CD4-positive, alpha-beta T cell (primary cell): ENCODE results near the gene DLEC1. TPM values are rescaled to one million over a fixed set of nuclear protein-coding genes. Genes with fewer than 3 reads are reported as not detected.

Source experiments
- ATAC-seq: fragments of 200-7000 bp; cut with Tn5 transposase; one replicate; pipeline ENCODE4 v1.10.0; 2022; ENCODE audit warnings: mild to moderate bottlenecking; ENCODE audit not compliant: poor library complexity
- CTCF ChIA-PET: fragments of 350-600 bp; sonication (Branson Sonifier 250); formaldehyde crosslinking; loops from one replicate; lab custom pipeline; 2021; ENCODE audit warnings: antibody characterized with exemption, inconsistent platforms; lab: Charles Lee
- POLR2A ChIA-PET: fragments of 350-600 bp; sonication (Branson Sonifier 250); formaldehyde crosslinking; loops from one replicate; lab custom pipeline; 2021; ENCODE audit warnings: antibody characterized with exemption, inconsistent platforms; lab: Charles Lee
- DNase-seq, 14 experiments: peaks; one replicate each; pipeline ENCODE4 v3.0.0-alpha.2; 2013 to 2020; ENCODE audit warnings: mixed read lengths in 2 of 14
- H3K27ac ChIP-seq, 2 donors: one replicate each; pipeline versions ENCODE4 v1.5.1 to v1.7.0; 2013; ENCODE audit warnings: low read length in 2 of 2, low read depth in 1 of 2, mild to moderate bottlenecking in 1 of 2
- H3K27me3 ChIP-seq, 2 experiments: 1 replicate in 1 of 2; 2 replicates in 1 of 2; pipeline versions ENCODE4 v1.6.1 to v1.7.0; 2013; ENCODE audit warnings: low read length in 2 of 2, control low read depth in 1 of 2, mild to moderate bottlenecking in 1 of 2, moderate library complexity in 1 of 2; ENCODE audit not compliant: insufficient read depth in 2 of 2, control insufficient read depth in 1 of 2
- H3K36me3 ChIP-seq: one replicate; pipeline ENCODE4 v1.6.1; 2013; ENCODE audit warnings: low read length, control low read depth; ENCODE audit not compliant: insufficient read depth
- H3K4me1 ChIP-seq: one replicate; pipeline ENCODE4 v1.6.1; 2013; ENCODE audit warnings: low read length, control low read depth; ENCODE audit not compliant: insufficient read depth
- H3K4me3 ChIP-seq: one replicate; pipeline ENCODE4 v1.5.1; 2013; ENCODE audit warnings: mild to moderate bottlenecking, low read length, moderate library complexity
- H3K9me3 ChIP-seq, 2 experiments: 1 replicate in 1 of 2; 2 replicates in 1 of 2; pipeline versions ENCODE4 v1.6.1 to v1.7.0; 2013; ENCODE audit warnings: low read length in 2 of 2, mild to moderate bottlenecking in 2 of 2, control low read depth in 1 of 2, moderate library complexity in 1 of 2; ENCODE audit not compliant: control insufficient read depth in 1 of 2, insufficient read depth in 1 of 2
- H3K27ac Mint-ChIP-seq: one replicate; pipeline ENCODE4 v1.8.0; 2020; ENCODE audit warnings: mixed read lengths
- H3K27me3 Mint-ChIP-seq: one replicate; pipeline ENCODE4 v1.8.0; 2021; ENCODE audit warnings: mixed read lengths
- H3K36me3 Mint-ChIP-seq: one replicate; pipeline ENCODE4 v1.8.0; 2021; ENCODE audit warnings: low read depth, mixed read lengths
- H3K4me1 Mint-ChIP-seq: one replicate; pipeline ENCODE4 v1.8.0; 2021; ENCODE audit warnings: low read depth, mixed read lengths
- H3K4me3 Mint-ChIP-seq: one replicate; pipeline ENCODE4 v1.8.0; 2020; ENCODE audit warnings: mild to moderate bottlenecking, mixed read lengths
- H3K9me3 Mint-ChIP-seq: one replicate; pipeline ENCODE4 v1.8.0; 2020; ENCODE audit warnings: mixed read lengths
- intact Hi-C, 2 experiments: fragments of 100-400 bp; cut with DNase I in 1 of 2; cut with micrococcal nuclease in 1 of 2; formaldehyde crosslinking; loops; one replicate each; pipeline versions ENCODE4 v1.15.1 to v1.9.0; 2023 to 2025; cut with DNase I, micrococcal nuclease
- total RNA-seq, 174 experiments: library from RNA in 2 of 174; stranded (reverse) in 2 of 174; gene quantifications; one replicate each; pipeline ENCODE4 v1.2.3 and lab custom pipeline; 2021 to 2026
- TF ChIP-seq, protein P1 (sequence below): fragments of 200-600 bp; IDR thresholded peaks from one replicate; pipeline ENCODE4 v1.8.0; 2022; ENCODE audit warnings: antibody characterized with exemption, mild to moderate bottlenecking

Gene DLEC1
- total RNA-seq, 2 experiments from 2014 or later: 4.4 to 5.1 TPM

DNA sequence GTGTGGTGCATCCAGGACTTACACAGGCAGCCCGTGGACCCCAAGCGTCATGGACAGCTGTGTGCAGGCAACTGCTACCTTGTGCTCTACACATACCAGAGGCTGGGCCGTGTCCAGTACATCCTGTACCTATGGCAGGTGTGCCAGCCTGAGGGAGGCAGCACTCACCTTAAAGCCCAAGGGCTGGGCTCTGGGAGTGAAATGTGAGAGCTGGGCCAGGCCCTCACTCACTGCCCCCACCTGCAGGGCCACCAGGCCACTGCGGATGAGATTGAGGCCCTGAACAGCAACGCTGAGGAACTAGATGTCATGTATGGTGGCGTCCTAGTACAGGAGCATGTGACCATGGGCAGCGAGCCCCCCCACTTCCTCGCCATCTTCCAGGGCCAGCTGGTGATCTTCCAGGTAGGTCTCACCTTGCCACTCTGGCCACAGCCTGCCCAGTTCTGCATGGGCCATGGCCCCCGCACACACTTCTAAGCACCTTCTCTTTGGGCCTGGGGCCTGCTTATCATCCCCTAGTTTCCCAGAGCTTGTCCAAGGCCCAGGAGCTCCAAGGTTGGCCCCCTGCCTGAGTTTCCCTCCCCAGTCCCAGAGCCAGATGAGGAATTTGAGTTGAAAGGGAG lies 37.4 kb upstream of the DLEC1 start:
- Mint-ChIP-seq H3K4me3 (no peak overlapping the region), H3K9me3 (no peaks in the 10 kb centered on the region), H3K36me3 (peaks cover 51% of the 10 kb centered on the region), H3K27ac (no peak overlapping the region), H3K27me3 (no peaks in the 10 kb centered on the region), H3K4me1 (peaks cover 45% of the 10 kb centered on the region)
- POLR2A ChIA-PET: no interaction called here
- DNase-seq: peak in 1 of 14 experiments; percentile 22
- intact Hi-C loops: loop anchor here in 1 of 2 experiments (2.0 to 10.0 kb wide), 5 partner anchors 27 to 1383 kb away; partner anchors contain the start of genes OXSR1 and SLC25A38
- no peaks in the 10 kb centered on the region for H3K9me3 ChIP-seq
- H3K27ac ChIP-seq: no peak overlapping the region
- no peak overlapping the region for H3K4me3 ChIP-seq
- TF ChIP-seq, protein P1, sequence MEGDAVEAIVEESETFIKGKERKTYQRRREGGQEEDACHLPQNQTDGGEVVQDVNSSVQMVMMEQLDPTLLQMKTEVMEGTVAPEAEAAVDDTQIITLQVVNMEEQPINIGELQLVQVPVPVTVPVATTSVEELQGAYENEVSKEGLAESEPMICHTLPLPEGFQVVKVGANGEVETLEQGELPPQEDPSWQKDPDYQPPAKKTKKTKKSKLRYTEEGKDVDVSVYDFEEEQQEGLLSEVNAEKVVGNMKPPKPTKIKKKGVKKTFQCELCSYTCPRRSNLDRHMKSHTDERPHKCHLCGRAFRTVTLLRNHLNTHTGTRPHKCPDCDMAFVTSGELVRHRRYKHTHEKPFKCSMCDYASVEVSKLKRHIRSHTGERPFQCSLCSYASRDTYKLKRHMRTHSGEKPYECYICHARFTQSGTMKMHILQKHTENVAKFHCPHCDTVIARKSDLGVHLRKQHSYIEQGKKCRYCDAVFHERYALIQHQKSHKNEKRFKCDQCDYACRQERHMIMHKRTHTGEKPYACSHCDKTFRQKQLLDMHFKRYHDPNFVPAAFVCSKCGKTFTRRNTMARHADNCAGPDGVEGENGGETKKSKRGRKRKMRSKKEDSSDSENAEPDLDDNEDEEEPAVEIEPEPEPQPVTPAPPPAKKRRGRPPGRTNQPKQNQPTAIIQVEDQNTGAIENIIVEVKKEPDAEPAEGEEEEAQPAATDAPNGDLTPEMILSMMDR: no peak
- no peaks in the 10 kb centered on the region for H3K27me3 ChIP-seq
- peaks cover 56% of the 10 kb centered on the region for H3K4me1 ChIP-seq
- CTCF ChIA-PET: interaction anchor here (1.2 kb wide), 1 partner anchor 38 kb away, joined by 6 read pairs; the partner anchor contains the start of gene DLEC1
- ATAC-seq: no peak
- peaks cover 54% of the 10 kb centered on the region for H3K36me3 ChIP-seq

DNA sequence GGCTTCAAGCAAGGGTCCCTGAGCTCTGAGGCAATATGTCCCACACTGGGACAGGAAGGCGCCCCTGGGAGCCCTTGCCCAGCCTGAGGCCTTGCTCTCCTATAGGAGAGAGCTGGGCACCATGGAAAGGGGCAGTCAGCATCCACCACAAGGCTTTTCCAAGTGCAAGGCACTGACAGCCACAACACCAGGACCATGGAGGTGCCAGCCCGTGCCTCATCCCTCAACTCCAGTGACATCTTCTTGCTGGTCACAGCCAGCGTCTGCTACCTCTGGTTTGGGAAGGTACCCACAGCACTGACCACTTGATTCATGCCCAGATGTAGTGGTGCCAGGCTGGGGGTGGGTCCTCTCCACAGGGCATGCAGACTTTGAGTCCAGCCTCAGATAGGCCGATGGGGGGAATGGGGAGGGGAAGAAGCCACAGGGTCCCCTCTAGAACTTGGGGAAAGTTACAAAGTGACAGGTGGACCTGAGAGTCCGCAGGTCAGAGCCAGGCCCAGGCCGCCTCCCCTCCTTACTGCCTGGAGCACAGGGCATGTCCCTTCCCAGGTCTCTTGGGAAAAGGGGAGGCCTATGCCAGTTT lies 36.6 kb upstream of the DLEC1 start:
- no peak overlapping the region for H3K27ac ChIP-seq
- Mint-ChIP-seq H3K9me3 (no peaks in the 10 kb centered on the region), H3K4me3 (no peak overlapping the region), H3K4me1 (peaks cover 39% of the 10 kb centered on the region), H3K27ac (no peak overlapping the region), H3K36me3 (peaks cover 48% of the 10 kb centered on the region), H3K27me3 (no peaks in the 10 kb centered on the region)
- ChIA-PET CTCF (interaction anchor here (1.2 kb wide), 1 partner anchor 37 kb away, joined by 6 read pairs; the partner anchor contains the start of gene DLEC1), POLR2A (no interaction called here)
- TF ChIP-seq, protein P1: no peak
- peaks cover 47% of the 10 kb centered on the region for H3K4me1 ChIP-seq
- no peaks in the 10 kb centered on the region for H3K27me3 ChIP-seq
- intact Hi-C loops: loop anchor here in 1 of 2 experiments (2.0 to 10.0 kb wide), 5 partner anchors 28 to 1382 kb away; partner anchors contain the start of genes OXSR1 and SLC25A38
- peaks cover 55% of the 10 kb centered on the region for H3K36me3 ChIP-seq
- DNase-seq (no peak), ATAC-seq (no peak)
- H3K9me3 ChIP-seq: no peaks in the 10 kb centered on the region
- no peak overlapping the region for H3K4me3 ChIP-seq

DNA sequence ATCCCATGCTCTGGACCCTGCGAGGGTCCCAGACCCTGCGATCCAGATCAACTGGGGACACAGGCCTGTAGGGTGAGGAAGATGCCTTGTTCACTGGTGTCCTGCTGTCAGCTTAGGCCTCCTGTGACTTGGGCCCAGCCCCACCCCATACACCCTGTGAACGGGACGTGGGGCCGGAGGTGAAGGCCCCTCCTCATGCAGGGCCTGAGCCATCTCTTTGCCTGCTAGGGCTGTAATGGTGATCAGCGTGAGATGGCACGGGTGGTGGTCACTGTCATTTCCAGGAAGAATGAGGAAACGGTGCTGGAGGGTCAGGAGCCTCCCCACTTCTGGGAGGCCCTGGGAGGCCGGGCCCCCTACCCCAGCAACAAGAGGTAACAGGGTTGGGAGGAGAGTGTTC lies 36.1 kb upstream of the DLEC1 start:
- TF ChIP-seq, protein P1: no peak
- peaks cover 38% of the 10 kb centered on the region for H3K4me1 Mint-ChIP-seq
- no peak overlapping the region for H3K4me3 Mint-ChIP-seq
- no peak overlapping the region for H3K27ac Mint-ChIP-seq
- no peak for ATAC-seq
- H3K36me3 ChIP-seq: peaks cover 56% of the 10 kb centered on the region
- H3K9me3 Mint-ChIP-seq: no peaks in the 10 kb centered on the region
- peaks cover 53% of the 10 kb centered on the region for H3K36me3 Mint-ChIP-seq
- POLR2A ChIA-PET: interaction anchor here (1.0 kb wide), 1 partner anchor 162 kb away, joined by 3 read pairs; the partner anchor contains the start of gene OXSR1
- no peaks in the 10 kb centered on the region for H3K9me3 ChIP-seq
- no peaks in the 10 kb centered on the region for H3K27me3 ChIP-seq
- no peaks in the 10 kb centered on the region for H3K27me3 Mint-ChIP-seq
- peaks cover 42% of the 10 kb centered on the region for H3K4me1 ChIP-seq
- intact Hi-C loops: loop anchor here (1.0 to 10.0 kb wide), 6 partner anchors 28 to 1382 kb away; partner anchors contain the start of genes OXSR1 (in 1 of the 2) and SLC25A38 (in 1 of the 2)
- no peak for DNase-seq
- CTCF ChIA-PET: interaction anchor here (1.6 kb wide), 1 partner anchor 37 kb away, joined by 5 read pairs; the partner anchor contains the start of gene DLEC1
- H3K4me3 ChIP-seq: no peak overlapping the region
- no peak overlapping the region for H3K27ac ChIP-seq
